Activated T-cell treated with anti-CD3 and anti-CD28 coated beads for 4 hours (primary cell): Measurements from ENCODE around the gene IGSF3.

Experiments used
- DNase-seq: peaks from one replicate; pipeline ENCODE4 v3.0.0-alpha.2; 2020

Gene IGSF3

DNA sequence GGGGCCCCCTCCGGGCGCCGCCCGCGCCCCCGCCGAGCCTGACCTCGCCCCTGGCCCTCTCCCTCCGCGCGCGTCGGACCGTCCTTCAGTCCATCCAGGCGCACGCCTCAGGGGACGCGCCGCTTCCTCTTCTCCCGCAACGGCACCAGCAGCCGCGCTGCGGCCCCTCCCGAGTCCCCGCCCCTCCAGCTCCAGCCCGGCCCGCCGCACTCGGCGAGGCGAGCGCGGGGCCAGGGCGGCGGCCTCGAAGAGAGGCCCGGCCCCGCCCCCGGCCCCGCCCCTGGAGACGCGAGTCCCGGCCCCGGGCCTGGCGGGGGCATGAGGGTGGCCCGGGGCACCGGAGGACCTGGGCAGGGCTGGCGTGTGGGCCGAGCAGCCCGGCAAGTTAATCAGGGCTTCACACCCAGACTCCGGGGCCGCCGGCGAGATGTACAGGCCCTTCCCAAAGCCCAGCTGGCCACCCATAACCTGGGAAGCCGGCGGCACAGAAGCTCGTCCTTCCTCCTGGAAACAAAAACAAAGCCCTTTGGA, at the start of gene IGSF3:
IGSF3 (minus strand) TSS at position 159 of the 531 bp plus-strand sequence. CDS start 1,407 bp downstream, outside the sequence.
- DNase-seq = peak; percentile 19

DNA sequence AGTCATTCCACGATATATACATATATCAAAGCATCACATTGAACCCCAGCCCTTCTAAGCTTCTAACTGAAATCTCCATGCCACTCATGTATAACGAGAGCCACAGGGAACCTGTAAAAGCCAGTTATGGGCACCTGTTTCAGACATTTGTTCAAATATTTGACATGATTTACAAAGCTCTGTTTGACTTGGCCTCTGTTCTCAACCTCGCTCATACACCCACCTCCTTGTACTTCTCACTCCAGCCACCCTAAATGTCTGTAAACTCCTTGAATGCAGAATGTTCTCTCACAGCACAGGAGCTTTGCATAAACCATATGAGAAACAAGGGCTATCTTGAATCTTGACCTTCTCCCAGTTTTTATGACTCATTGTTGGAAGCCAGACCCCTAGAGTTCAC, 49.8 kb upstream of the IGSF3 start:
- no peak for DNase-seq

DNA sequence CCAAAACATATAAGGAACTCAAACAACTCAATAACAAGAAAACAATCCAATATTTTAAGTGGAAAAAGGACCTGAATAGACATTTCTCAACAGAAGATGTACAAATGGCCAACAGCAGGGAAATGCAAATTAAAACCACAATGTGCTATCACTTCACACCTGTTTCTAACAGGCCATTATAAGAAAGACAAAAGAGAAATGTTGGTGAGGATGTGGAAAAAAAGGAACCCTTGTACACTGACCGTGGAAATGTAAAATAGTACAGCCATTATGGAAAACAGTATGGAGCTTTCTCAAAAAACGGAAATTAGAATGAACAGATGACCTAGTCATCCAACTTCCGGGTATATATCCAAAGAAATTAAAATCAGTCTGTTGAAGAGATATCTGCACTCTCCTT, 48.9 kb upstream of the IGSF3 start:
- no peak for DNase-seq

DNA sequence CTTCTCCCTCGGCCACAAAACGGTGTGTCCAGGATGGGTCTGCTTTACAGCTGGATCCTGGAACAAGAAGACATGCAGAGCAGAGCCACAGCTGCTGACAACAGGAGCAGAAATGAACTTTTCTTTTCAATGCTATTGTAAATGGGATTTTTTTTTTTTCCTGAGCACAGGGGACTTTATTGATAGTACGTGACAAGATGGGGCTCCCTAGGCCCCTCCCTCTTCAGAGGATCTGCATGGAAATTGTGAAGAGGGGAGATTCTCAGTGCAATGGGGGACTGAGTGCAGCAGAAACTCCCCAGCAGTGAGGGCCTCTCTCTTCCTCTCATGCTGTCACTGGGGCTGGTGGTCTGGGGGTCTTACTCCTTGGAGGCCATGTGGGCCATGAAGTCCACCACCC, 45.9 kb upstream of the IGSF3 start:
- DNase-seq = no peak

- DNase-seq = no peak
These were observed 45.0 kb upstream of the IGSF3 start for GRCh38 chr1:116712510-116712909.

GRCh38 chr1:116711263-116711840, 43.8 kb upstream of the IGSF3 start:
- DNase-seq = peak; percentile 8

GRCh38 chr1:116710420-116711262, 43.1 kb upstream of the IGSF3 start:
- DNase-seq = no peak

DNA sequence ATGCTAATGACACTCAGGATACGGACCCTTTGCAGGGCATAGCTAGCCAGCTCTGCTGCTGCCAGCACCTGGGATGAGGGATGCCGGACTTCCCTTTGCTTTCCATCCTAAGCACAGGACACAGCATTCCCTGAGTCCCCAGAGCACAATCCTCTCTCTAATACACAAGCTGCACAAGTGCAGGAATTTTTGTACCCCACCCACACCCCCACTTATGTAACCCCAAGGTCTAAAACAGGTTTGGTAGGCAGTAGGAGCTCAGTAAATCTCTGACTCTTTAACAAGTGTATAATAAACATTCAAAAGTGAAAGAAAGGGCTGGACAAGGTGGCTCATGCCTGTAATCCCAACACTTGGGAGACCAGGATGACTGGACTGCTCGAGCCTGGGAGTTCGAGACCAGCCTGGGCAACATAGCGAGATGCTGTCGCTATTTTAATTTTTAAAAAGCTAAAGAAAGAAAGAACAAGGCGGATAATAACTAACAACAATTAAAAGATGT, 42.2 kb upstream of the IGSF3 start:
- DNase-seq = no peak

DNA sequence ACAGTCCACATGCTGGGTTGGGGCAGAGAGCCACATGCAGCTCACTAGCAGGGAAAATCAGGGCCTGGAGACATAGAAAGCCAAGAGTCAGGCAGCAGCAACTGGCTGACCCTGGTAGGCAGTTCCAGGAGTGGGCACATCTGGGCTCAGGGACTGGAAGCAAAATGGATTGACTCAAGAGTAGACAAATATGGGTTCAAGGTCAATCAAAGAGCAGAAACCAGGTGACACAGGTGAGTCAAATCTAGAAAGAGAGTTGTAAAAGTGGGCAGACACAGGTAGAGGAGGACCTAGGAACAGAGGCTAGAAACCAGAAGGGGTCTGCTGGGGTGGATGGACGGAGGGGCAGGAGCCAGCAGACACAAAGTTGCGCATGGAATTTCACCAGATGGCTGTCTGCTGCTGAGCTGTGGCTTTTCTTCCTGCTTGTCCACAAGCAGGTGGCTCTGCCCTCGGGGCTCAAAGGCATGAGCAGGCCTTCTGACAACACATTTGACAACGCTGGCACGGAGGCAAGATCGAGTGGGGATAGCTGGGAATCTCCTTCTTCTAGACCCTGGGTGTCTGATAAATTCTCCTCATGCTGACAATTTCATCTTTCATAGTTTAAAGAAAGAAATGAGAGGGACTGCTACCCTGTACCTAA, 40.8 kb upstream of the IGSF3 start:
- no peak for DNase-seq

DNA sequence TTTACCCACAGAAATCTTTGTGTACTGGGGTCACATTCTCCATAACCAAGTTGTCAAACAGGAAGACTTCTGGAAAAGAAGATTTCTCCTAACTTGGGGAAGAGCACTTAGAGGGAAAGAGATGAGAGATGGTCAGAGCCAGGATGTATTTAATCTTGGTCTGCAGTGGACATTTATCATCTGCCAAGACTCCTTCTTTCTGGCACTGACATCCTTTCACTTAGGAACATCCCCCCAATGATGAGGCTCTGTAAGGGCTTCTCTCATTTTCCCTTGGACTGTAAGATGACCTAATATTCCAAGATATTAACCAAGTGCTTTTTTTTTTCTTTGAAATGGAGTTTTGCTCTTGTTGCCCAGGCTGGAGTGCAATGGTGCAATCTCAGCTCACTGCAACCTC, 39.3 kb upstream of the IGSF3 start:
- no peak for DNase-seq

- no peak for DNase-seq
These were observed 38.6 kb upstream of the IGSF3 start for GRCh38 chr1:116706123-116706522.

GRCh38 chr1:116704278-116704677, 36.7 kb upstream of the IGSF3 start:
- DNase-seq = no peak

DNA sequence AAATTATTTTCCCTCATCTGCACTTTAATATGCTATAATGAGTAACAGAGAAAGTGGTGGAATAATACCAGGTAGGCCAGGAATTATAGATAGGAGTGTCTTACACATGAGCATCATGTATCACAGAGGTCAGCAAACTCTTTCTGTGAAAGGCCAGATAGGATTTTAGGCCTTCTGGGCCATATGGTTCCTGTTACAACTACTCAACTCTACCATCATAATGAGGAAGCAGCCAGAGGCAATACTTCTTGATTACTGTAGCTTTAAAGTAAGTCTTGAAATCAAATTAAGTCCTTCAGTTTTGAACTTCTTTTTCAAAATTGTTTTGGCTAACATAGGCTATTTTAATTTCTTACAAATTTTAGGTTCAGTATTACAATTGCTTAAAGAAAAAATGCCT, 32.1 kb upstream of the IGSF3 start:
- DNase-seq = no peak

DNA sequence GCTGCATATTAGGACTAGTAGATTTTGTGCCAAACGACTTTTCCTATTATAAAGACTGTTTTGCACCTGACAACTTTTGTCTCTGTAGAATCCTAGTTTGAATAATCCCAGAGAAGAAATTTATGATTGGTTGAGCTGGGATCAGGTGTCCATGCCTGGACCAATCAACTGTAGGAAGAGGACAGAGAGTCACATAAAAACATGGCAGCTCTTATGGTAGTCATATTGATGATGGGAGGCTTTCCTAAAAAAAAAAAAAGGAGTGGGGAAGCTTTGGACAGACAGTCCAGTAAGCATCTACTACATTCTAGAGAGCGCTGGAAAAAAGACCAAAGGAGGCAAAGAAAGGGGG, 30.7 kb upstream of the IGSF3 start:
- DNase-seq = no peak

GRCh38 chr1:116697548-116698243, 30.2 kb upstream of the IGSF3 start:
- no peak for DNase-seq

GRCh38 chr1:116694524-116694923, 27.0 kb upstream of the IGSF3 start:
- DNase-seq = no peak

DNA sequence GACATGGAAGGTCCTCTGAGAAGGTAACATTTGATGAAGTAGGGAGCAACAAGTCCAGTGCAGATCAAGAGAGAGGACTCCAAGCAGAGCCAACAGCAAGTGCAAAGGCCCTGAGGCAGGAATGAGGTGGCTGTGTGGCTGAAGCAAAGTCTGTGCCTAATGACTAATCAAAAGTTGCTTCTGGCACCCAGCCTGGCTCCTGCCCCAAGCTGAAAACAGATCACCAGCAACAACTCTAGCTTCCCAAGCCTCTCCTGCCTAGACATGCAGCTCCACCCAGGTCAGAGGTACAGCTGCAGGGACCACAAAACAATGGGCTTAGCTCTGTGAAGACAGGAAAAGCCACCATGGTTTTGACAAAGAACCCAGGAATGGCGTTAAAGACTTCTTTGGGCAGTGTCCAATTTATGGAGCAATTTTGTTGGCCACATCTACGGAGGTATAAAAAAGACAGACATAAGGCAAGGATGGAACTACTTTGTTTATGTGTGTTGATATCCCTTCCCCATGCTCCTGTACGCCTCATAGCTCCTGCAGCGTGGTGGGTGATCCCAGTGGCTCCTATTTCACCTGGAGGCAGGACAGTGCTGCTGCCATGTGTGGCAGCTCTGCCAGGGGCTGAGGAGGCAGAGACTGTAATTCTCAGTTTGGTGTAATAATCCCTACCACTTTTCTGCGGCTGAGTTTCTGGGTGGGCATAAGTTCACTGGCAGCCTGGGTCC, 26.4 kb upstream of the IGSF3 start:
- no peak for DNase-seq

- no peak for DNase-seq
These were observed 25.3 kb upstream of the IGSF3 start for GRCh38 chr1:116692879-116693278.

- no peak for DNase-seq
These were observed 23.4 kb upstream of the IGSF3 start for GRCh38 chr1:116690849-116691406.

DNA sequence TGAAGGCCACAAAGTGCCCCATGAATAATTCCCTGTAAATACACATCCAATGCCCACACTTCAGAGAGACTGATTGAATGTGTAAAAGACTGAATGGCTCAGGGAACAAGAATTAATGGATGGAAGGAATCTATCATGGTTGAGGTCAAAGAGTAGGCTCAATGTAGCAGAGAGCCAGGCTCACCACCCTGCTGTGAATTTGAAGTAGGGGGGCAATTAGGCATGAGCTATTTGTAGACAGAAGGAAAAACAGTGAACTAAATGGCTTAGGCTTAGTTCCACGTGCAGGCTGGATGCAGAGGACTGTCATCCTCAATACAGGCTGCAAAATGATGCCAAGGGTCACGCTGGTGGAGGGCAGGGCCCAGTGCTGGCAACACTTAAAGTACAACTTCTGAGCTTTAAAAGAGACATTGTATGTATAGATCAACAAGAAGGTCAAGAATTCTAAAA, 22.9 kb upstream of the IGSF3 start:
- no peak for DNase-seq

GRCh38 chr1:116686723-116687352, 19.3 kb upstream of the IGSF3 start:
- DNase-seq = no peak
